LNCAP (cell line): ENCODE measurements around the gene TMEM63C.

Experiments used
- TF ChIP-seq, protein P1 (sequence below): fragments of 450-650 bp; IDR thresholded peaks from 2 replicates; pipeline ENCODE4 v1.5.1; 2017; ENCODE audit warnings: mild to moderate bottlenecking

The TMEM63C gene

GRCh38 chr14:77203611-77204458, 22.2 kb downstream of the TMEM63C start:
- TF ChIP-seq, protein P1, sequence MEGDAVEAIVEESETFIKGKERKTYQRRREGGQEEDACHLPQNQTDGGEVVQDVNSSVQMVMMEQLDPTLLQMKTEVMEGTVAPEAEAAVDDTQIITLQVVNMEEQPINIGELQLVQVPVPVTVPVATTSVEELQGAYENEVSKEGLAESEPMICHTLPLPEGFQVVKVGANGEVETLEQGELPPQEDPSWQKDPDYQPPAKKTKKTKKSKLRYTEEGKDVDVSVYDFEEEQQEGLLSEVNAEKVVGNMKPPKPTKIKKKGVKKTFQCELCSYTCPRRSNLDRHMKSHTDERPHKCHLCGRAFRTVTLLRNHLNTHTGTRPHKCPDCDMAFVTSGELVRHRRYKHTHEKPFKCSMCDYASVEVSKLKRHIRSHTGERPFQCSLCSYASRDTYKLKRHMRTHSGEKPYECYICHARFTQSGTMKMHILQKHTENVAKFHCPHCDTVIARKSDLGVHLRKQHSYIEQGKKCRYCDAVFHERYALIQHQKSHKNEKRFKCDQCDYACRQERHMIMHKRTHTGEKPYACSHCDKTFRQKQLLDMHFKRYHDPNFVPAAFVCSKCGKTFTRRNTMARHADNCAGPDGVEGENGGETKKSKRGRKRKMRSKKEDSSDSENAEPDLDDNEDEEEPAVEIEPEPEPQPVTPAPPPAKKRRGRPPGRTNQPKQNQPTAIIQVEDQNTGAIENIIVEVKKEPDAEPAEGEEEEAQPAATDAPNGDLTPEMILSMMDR: no peak

GRCh38 chr14:77204459-77204771, 22.8 kb downstream of the TMEM63C start:
- TF ChIP-seq, protein P1: no peak

DNA sequence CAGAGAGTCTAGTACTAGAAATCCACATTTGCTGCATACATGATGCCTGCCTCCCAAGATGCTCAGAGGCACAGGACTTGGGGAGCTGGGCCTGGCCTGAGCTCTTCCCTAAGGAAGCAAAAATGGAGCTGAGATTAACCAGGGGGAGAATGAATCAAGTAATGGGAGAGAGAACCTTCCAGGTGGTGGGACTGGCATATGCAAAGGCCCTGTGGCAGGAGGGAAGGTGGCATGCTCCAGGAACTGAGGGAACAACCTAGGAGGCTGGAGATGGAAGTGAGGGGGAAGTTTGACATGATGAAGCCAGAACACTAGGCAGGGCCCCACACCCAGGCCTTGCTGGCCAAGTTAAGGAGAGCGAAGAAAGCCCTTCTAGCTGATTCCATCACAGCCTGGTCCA, 23.3 kb downstream of the TMEM63C start:
- TF ChIP-seq, protein P1: no peak

DNA sequence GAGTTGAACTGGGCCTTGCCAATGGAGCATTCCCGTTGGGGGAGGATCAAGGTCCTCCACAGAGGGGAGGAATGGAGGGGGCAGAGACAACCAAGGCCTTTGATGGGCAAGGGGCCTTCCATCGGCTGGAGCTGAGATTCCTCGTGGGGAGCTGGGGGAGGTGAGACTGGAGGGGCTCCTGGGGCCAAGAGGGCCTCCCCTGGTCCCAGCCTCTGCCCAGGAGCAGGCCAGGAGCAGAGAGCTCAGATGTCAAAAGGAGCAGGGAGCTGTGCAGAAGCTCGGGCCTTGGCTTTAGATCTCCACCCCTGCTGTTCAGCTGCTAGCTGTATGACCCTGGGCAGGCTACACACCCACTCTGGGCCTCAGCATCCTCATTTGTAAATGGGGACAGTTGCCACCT, 24.0 kb downstream of the TMEM63C start:
- TF ChIP-seq, protein P1: no peak

DNA sequence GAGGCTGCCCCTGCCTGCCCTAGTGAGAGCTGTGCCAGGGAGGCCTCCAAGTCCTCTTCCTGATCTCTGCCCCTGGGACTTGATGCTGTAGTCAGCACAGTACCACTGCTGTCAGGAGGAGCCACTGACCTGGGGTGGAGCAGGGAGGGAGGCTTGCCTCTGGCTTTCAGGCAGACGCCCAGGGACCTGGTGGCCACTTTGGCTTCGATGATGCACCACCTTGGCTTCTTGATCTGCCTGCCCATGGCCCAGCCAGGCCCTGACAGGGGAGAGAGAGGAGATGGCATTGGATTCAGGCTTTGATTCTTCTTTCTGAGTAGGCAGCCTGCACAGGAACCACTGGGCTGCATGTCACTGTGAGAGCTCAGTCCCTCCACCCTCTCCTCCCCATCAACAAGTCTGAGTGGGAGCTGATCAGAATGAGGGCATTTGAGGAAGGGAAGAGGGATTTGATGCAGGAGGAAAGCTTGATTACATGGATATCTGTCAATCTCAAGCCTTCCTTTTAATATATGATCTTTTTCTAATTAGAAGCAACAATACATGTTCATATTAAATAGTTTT, 24.7 kb downstream of the TMEM63C start:
- TF ChIP-seq, protein P1: no peak

DNA sequence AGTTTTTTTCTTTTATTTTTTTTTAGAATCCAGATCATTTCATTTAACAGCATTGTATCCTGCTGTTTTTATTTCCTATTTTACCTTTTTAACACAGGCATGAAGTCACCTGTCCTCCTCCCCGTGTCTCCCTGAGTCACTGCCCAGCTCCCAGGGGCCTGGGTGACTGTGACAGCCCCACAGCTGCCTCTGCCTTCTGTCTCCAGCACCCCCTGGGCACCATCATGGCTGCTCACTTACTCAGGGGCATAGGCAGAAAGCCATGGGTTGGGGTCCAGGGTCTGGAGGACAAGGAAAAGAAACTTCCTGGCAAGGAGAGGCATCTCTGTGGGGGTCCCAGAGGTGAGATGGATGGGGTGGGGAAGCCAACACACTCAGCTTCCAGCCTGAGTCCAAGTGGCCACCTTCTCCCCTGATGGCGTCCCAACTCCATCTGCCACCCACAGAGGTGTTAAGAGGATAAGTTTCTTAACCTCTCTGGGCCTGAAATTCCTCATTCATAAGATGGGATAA, 25.3 kb downstream of the TMEM63C start:
- TF ChIP-seq, protein P1: no peak

DNA sequence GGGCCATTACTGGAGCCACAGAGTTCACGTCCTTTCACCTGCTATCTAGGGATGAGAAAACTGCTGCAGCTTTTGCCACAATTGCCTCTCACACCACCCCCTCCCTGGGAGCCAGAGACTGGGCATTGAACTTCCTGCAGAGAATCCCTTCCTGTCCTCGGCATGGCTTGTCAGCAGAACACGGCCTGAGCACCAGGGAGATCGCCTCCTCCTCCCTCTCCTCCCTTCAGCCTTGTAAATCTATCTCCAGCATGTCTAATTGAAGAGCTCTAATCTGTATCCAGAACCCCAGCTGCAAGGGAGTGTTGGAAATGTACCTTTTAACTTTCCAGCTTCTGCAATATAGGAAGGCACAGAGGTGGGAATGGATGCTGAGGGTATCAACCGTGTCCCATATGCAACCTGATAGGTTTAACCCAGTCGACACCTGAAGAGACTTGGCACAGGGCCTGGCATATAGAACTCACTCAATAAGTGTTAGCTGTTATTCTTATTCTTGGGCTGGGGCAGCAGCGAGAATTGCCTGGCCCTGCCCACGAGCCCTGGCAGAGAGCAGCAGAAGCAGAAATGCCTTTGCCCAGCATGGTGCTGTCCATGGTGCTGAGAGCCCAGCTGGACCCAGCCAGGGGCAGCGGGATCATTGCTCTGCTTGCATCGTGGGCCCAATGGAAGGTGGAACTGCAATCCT, 26.8 kb downstream of the TMEM63C start:
- TF ChIP-seq, protein P1: no peak
